Choroid plexus epithelial cell (primary cell): ENCODE measurements around the gene PALD1.

Experiments
- DNase-seq: peaks from one replicate; pipeline ENCODE4 v3.0.0-alpha.2; 2010; ENCODE audit warnings: low read depth
- H3K4me3 ChIP-seq: 2 replicates; pipeline ENCODE4 v1.5.1; 2011; ENCODE audit warnings: low read depth, mild to moderate bottlenecking, control low read depth, low read length, moderate library complexity
- CTCF ChIP-seq: conservative IDR thresholded peaks from 2 replicates; pipeline ENCODE4 v1.5.1; 2011; ENCODE audit warnings: low read depth, mild to moderate bottlenecking, control low read depth, inconsistent platforms, low read length, moderate library complexity

Gene PALD1

GRCh38 chr10:70515035-70515667 is 36.6 kb downstream of the PALD1 start:
- no peak overlapping the region for H3K4me3 ChIP-seq
- no peak for DNase-seq
- TF ChIP-seq CTCF: no peak

GRCh38 chr10:70518695-70519094 is 40.1 kb downstream of the PALD1 start:
- H3K4me3 ChIP-seq: no peak overlapping the region
- DNase-seq: peak; percentile 55
- TF ChIP-seq CTCF: no peak

- no peak overlapping the region for H3K4me3 ChIP-seq
- TF ChIP-seq CTCF: no peak
- no peak for DNase-seq
These were observed 44.5 kb downstream of the PALD1 start for GRCh38 chr10:70523057-70523456.

- TF ChIP-seq CTCF: no peak
- no peak for DNase-seq
- H3K4me3 ChIP-seq: no peak overlapping the region
These were observed 45.0 kb downstream of the PALD1 start for GRCh38 chr10:70523549-70523948.

- no peak for DNase-seq
- no peak for TF ChIP-seq CTCF
- no peak overlapping the region for H3K4me3 ChIP-seq
These were observed 49.7 kb downstream of the PALD1 start for GRCh38 chr10:70528314-70528713.

- no peak for TF ChIP-seq CTCF
- H3K4me3 ChIP-seq: no peak overlapping the region
These were observed 50.3 kb downstream of the PALD1 start for GRCh38 chr10:70528741-70529362.

GRCh38 chr10:70529848-70530247 is 51.3 kb downstream of the PALD1 start:
- no peak for TF ChIP-seq CTCF
- DNase-seq: no peak
- no peak overlapping the region for H3K4me3 ChIP-seq

More at GRCh38 chr10:70528741-70529362, 50.3 kb downstream of the PALD1 start:
- DNase-seq: peak; percentile 70
